Cardiac muscle cell (in vitro differentiated cells and primary cell): ENCODE data around the gene EDIL3. TPM values are rescaled to one million over a fixed set of nuclear protein-coding genes. Genes with fewer than 3 reads are reported as not detected.

ENCODE experiments used
- DNase-seq, 2 donors: peaks; one replicate each; pipeline versions ENCODE4 v3.0.0 to v3.0.0-alpha.2; 2010 to 2017; ENCODE audit warnings: low read depth in 1 of 2, low spot score in 1 of 2
- H3K27ac ChIP-seq: fragments of 200-600 bp; sonication (generic); 2 replicates; pipeline ENCODE4 v1.5.1; 2016
- H3K27me3 ChIP-seq: fragments of 200-600 bp; sonication (generic); 2 replicates; pipeline ENCODE4 v1.6.0; 2016; ENCODE audit warnings: control low read depth
- H3K36me3 ChIP-seq: fragments of 200-600 bp; sonication (generic); 2 replicates; pipeline ENCODE4 v1.5.1; 2016; ENCODE audit warnings: control low read depth
- H3K4me1 ChIP-seq: fragments of 200-600 bp; sonication (generic); 2 replicates; pipeline ENCODE4 v1.8.1; 2017; ENCODE audit warnings: low read depth, mild to moderate bottlenecking, mixed run types
- H3K4me3 ChIP-seq: fragments of 200-600 bp; sonication (generic); 2 replicates; pipeline ENCODE4 v1.5.1; 2016; ENCODE audit warnings: mild to moderate bottlenecking
- H3K9me3 ChIP-seq: fragments of 200-600 bp; sonication (generic); 2 replicates; pipeline ENCODE4 v1.5.1; 2017; ENCODE audit warnings: low read depth, mild to moderate bottlenecking, control low read depth
- CTCF ChIP-seq: IDR thresholded peaks from 2 replicates; pipeline ENCODE4 v1.5.1; 2012; ENCODE audit warnings: low read depth, mild to moderate bottlenecking, low read length
- polyA plus RNA-seq: library from polyadenylated mRNA; unstranded; fragments of >200 nt; fragmentation: Nextera tagmentation; extraction: Ambion mirVana; gene quantifications from 2 replicates; pipeline ENCODE4 v1.2.1, GENCODE V29; 2016
- total RNA-seq: library from RNA; depleted of rRNA; stranded (reverse); fragments of >200 nt; gene quantifications from 2 replicates; pipeline ENCODE4 v1.2.3, GENCODE V29; 2016

Gene EDIL3
- total and polyA plus RNA-seq, 2 experiments from 2014 or later: 7.2 to 7.7 TPM

GRCh38 chr5:83972909-83973308, 411.8 kb downstream of the EDIL3 start:
- Histone ChIP-seq H3K27me3 (no peaks in the 10 kb centered on the region), H3K36me3 (no peaks in the 10 kb centered on the region), H3K4me1 (peaks cover 15% of the 10 kb centered on the region), H3K4me3 (no peak overlapping the region), H3K27ac (peak overlapping the region; percentile 20), H3K9me3 (no peaks in the 10 kb centered on the region)
- TF ChIP-seq CTCF: no peak
- DNase-seq: no peak

- no peaks in the 10 kb centered on the region for H3K36me3 ChIP-seq
- no peak overlapping the region for H3K4me3 ChIP-seq
- H3K4me1 ChIP-seq: peaks cover 15% of the 10 kb centered on the region
- peak in 1 of 2 donors; percentile 34 for DNase-seq
- H3K27me3 ChIP-seq: no peaks in the 10 kb centered on the region
- no peaks in the 10 kb centered on the region for H3K9me3 ChIP-seq
- peak overlapping the region; percentile 20 for H3K27ac ChIP-seq
- TF ChIP-seq CTCF: no peak
These were observed 412.4 kb downstream of the EDIL3 start for GRCh38 chr5:83972236-83972635.

GRCh38 chr5:83967417-83967816, 417.3 kb downstream of the EDIL3 start:
- no peaks in the 10 kb centered on the region for H3K27me3 ChIP-seq
- no peak for TF ChIP-seq CTCF
- peaks cover 17% of the 10 kb centered on the region for H3K4me1 ChIP-seq
- H3K36me3 ChIP-seq: no peaks in the 10 kb centered on the region
- H3K4me3 ChIP-seq: no peak overlapping the region
- no peaks in the 10 kb centered on the region for H3K9me3 ChIP-seq
- no peak for DNase-seq
- H3K27ac ChIP-seq: no peak overlapping the region

GRCh38 chr5:83965441-83965840, 419.2 kb downstream of the EDIL3 start:
- TF ChIP-seq CTCF: no peak
- peaks cover 10% of the 10 kb centered on the region for H3K4me1 ChIP-seq
- no peaks in the 10 kb centered on the region for H3K27me3 ChIP-seq
- no peaks in the 10 kb centered on the region for H3K36me3 ChIP-seq
- H3K27ac ChIP-seq: no peak overlapping the region
- no peak overlapping the region for H3K4me3 ChIP-seq
- no peaks in the 10 kb centered on the region for H3K9me3 ChIP-seq
- no peak for DNase-seq

GRCh38 chr5:83964271-83964670, 420.4 kb downstream of the EDIL3 start:
- Histone ChIP-seq H3K4me1 (peaks cover 10% of the 10 kb centered on the region), H3K27me3 (no peaks in the 10 kb centered on the region), H3K4me3 (no peak overlapping the region), H3K36me3 (no peaks in the 10 kb centered on the region), H3K9me3 (no peaks in the 10 kb centered on the region), H3K27ac (no peak overlapping the region)
- no peak for DNase-seq
- TF ChIP-seq CTCF: no peak

- H3K9me3 ChIP-seq: no peaks in the 10 kb centered on the region
- H3K4me1 ChIP-seq: no peaks in the 10 kb centered on the region
- TF ChIP-seq CTCF: no peak
- no peaks in the 10 kb centered on the region for H3K36me3 ChIP-seq
- no peak for DNase-seq
- no peaks in the 10 kb centered on the region for H3K27me3 ChIP-seq
- H3K27ac ChIP-seq: no peak overlapping the region
- no peak overlapping the region for H3K4me3 ChIP-seq
These were observed 427.5 kb downstream of the EDIL3 start for GRCh38 chr5:83957188-83957587.
